Upper lobe of left lung (tissue), 4 donors: ENCODE data around the gene RDH5.
A peak's percentile ranks its signal among the peaks of the same experiment; 100 is the strongest.

Experiments
- POLR2AphosphoS5 ChIP-seq, 2 donors: sonication (generic); formaldehyde crosslinking; IDR thresholded peaks; one replicate each; pipeline ENCODE4 v1.5.1; 2017; ENCODE audit warnings: antibody characterized with exemption in 2 of 2
- TF ChIP-seq, protein P1 (sequence below), 6 experiments: fragments of 450-650 bp in 4 of 6; fragments of 200-600 bp in 2 of 6; sonication (generic) in 2 of 6; IDR thresholded peaks; one replicate each; pipeline ENCODE4 v1.5.1; 2016 to 2019; ENCODE audit warnings: antibody characterized with exemption in 6 of 6

DNA sequence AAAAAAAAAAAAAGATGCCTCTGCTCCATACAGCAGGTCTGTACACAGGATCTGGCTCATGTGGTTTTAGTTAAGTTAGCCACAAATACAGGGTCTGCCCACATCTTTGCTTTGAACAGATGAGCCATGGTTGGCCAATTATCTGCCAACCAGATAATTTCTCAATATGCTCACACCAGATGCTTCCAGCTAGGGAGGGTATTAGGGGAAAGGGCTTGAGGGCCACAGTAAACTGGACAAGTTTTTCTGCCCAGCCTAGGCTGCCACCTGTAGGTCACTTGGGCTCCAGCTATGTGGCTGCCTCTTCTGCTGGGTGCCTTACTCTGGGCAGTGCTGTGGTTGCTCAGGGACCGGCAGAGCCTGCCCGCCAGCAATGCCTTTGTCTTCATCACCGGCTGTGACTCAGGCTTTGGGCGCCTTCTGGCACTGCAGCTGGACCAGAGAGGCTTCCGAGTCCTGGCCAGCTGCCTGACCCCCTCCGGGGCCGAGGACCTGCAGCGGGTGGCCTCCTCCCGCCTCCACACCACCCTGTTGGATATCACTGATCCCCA, 776 bp downstream of the RDH5 start:
- TF ChIP-seq, protein P1, sequence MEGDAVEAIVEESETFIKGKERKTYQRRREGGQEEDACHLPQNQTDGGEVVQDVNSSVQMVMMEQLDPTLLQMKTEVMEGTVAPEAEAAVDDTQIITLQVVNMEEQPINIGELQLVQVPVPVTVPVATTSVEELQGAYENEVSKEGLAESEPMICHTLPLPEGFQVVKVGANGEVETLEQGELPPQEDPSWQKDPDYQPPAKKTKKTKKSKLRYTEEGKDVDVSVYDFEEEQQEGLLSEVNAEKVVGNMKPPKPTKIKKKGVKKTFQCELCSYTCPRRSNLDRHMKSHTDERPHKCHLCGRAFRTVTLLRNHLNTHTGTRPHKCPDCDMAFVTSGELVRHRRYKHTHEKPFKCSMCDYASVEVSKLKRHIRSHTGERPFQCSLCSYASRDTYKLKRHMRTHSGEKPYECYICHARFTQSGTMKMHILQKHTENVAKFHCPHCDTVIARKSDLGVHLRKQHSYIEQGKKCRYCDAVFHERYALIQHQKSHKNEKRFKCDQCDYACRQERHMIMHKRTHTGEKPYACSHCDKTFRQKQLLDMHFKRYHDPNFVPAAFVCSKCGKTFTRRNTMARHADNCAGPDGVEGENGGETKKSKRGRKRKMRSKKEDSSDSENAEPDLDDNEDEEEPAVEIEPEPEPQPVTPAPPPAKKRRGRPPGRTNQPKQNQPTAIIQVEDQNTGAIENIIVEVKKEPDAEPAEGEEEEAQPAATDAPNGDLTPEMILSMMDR (IDR thresholded peaks at IDR 0.05), result peak in 5 of 6 experiments; percentile 46 to 59 (median 51)
- peak in 1 of 2 donors; percentile 35 for TF ChIP-seq POLR2AphosphoS5 (IDR thresholded peaks at IDR 0.05)
